Fibroblast of the aortic adventitia (primary cell): ENCODE measurements around the gene LPIN3. TPM values are rescaled to one million over a fixed set of nuclear protein-coding genes. Genes with fewer than 3 reads are reported as not detected.

Experiments
- DNase-seq: peaks from one replicate; pipeline ENCODE4 v3.0.0-alpha.2; 2010; ENCODE audit warnings: low read depth
- H3K4me3 ChIP-seq: 2 replicates; pipeline ENCODE4 v1.5.1; 2011; ENCODE audit warnings: low read depth, mild to moderate bottlenecking, control low read depth, low read length, moderate library complexity
- CTCF ChIP-seq: IDR thresholded peaks from 2 replicates; pipeline ENCODE4 v1.5.1; 2011; ENCODE audit warnings: mild to moderate bottlenecking, low read length, control low read depth, inconsistent platforms; ENCODE audit not compliant: insufficient read depth
- total RNA-seq: library from RNA; depleted of rRNA; stranded (reverse); fragments of >200 nt; gene quantifications from 2 replicates; pipeline ENCODE4 v1.2.3, GENCODE V29; 2012; ENCODE audit warnings: low replicate concordance

Gene LPIN3
- total RNA-seq, 1 donor, result 3.4 TPM

GRCh38 chr20:41356951-41357350 is 16.3 kb downstream of the LPIN3 start:
- no peak for TF ChIP-seq CTCF
- no peak for DNase-seq
- no peak overlapping the region for H3K4me3 ChIP-seq

GRCh38 chr20:41357424-41358163 is 17.0 kb downstream of the LPIN3 start:
- no peak for TF ChIP-seq CTCF
- no peak overlapping the region for H3K4me3 ChIP-seq
- DNase-seq, result no peak

GRCh38 chr20:41358230-41358629 is 17.6 kb downstream of the LPIN3 start:
- H3K4me3 ChIP-seq, result no peak overlapping the region
- no peak for TF ChIP-seq CTCF
- DNase-seq, result no peak

GRCh38 chr20:41358717-41359116 is 18.1 kb downstream of the LPIN3 start:
- no peak for DNase-seq
- no peak for TF ChIP-seq CTCF
- no peak overlapping the region for H3K4me3 ChIP-seq

- DNase-seq, result no peak
- no peak for TF ChIP-seq CTCF
- H3K4me3 ChIP-seq, result no peak overlapping the region
These were observed 19.0 kb downstream of the LPIN3 start for GRCh38 chr20:41359541-41360011.

GRCh38 chr20:41360831-41361756 is 20.5 kb downstream of the LPIN3 start:
- no peak for TF ChIP-seq CTCF
- H3K4me3 ChIP-seq, result no peak overlapping the region
- no peak for DNase-seq
